ENCODE measurements around the gene GPR161. TPM values are rescaled to one million over a fixed set of nuclear protein-coding genes. Genes with fewer than 3 reads are reported as not detected.
"Not testable (repeated sequence)": the region's sequence is repeated elsewhere in the genome, so short reads cannot be mapped to it uniquely, and the experiment has no call there.

Gene GPR161
- polyA plus RNA-seq, 1 experiment, result 20.4 TPM

DNA sequence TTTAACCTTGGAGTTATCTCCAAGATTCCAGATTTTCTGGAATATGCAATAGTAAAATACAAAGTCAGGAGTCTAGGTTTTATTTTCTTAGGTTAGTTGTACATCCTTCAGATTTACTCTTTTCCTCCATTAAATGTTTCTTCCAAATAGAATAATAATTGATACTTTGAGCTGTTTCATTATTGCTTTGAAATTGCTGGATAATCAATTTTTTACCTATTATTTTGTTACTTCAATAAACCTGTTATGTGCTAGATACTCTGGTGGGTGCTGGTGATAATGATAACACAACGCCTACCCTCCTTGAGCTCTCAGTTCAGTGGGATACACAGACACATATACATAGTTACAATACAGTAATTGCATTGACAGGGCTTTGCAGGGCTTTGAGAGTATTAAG, 79.4 kb downstream of the GPR161 start:
- DNase-seq (ENCODE audit: low read depth), result no peak
- TF ChIP-seq, protein P1, sequence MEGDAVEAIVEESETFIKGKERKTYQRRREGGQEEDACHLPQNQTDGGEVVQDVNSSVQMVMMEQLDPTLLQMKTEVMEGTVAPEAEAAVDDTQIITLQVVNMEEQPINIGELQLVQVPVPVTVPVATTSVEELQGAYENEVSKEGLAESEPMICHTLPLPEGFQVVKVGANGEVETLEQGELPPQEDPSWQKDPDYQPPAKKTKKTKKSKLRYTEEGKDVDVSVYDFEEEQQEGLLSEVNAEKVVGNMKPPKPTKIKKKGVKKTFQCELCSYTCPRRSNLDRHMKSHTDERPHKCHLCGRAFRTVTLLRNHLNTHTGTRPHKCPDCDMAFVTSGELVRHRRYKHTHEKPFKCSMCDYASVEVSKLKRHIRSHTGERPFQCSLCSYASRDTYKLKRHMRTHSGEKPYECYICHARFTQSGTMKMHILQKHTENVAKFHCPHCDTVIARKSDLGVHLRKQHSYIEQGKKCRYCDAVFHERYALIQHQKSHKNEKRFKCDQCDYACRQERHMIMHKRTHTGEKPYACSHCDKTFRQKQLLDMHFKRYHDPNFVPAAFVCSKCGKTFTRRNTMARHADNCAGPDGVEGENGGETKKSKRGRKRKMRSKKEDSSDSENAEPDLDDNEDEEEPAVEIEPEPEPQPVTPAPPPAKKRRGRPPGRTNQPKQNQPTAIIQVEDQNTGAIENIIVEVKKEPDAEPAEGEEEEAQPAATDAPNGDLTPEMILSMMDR (IDR thresholded peaks at IDR 0.05; ENCODE audit: insufficient read depth, low read depth, low read length), result no peak
- POLR2A ChIA-PET, result no interaction called here
- Histone ChIP-seq H3K27me3 (ENCODE audit: control insufficient read depth, insufficient read depth, low read length) (no peaks in the 10 kb centered on the region), H3K4me3 (ENCODE audit: low read depth, low read length) (no peak overlapping the region), H3K36me3 (ENCODE audit: control insufficient read depth, insufficient read depth, low read length) (peaks cover 5% of the 10 kb centered on the region)
- CTCF ChIA-PET, result interaction anchor here (1.0 kb wide), 1 partner anchor 11 kb away, joined by 3 read pairs; no protein-coding TSS in a partner anchor

DNA sequence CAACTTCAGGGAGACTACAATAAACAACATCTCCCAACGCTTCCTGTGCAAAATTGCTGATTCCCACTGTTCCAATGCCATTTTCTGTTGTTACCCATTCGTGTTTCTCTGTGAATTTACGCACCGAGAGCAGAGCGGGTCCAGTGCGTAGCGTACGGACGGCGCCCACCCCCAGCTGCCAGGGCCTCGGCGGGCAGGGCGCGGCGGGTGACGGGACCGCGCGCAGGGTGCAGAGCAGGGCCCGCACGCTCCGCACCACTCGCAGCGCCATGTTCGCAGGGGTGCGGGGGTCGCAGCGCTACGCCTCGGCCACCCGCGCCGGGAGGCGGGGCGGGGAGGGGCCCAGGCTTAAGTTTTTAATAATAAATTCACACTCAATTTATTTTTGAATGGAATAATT, 80.6 kb downstream of the GPR161 start:
- CTCF ChIA-PET; H3K4me3 ChIP-seq (ENCODE audit: low read depth, low read length); H3K36me3 ChIP-seq (ENCODE audit: control insufficient read depth, insufficient read depth, low read length); H3K27me3 ChIP-seq (ENCODE audit: control insufficient read depth, insufficient read depth, low read length); POLR2A ChIA-PET; DNase-seq (ENCODE audit: low read depth): not testable (repeated sequence)

DNA sequence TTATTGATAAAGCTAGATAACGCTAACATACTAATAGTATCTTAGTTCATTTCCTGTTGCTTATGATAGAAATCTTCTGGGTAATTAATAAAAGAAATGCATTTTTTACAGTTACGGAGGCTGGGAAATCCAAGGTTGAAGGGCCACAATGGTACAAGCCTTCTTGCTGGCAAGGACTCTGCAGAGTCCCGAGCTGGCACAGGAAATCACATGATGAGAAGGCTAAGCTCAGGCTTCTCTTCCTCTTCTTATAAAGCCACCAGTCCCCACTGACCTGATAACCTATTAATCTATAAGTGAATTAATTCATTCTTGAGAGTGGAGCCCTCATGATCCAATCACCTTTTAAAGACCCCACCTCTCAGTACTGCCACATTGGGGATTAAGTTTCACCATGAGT, 82.6 kb downstream of the GPR161 start:
- CTCF ChIA-PET, result interaction anchor here (1.0 to 1.3 kb wide), 2 partner anchors 10 to 14 kb away, joined by 3 to 5 read pairs; no protein-coding TSS in a partner anchor
- no peak for DNase-seq (ENCODE audit: low read depth)
- TF ChIP-seq, protein P1 (IDR thresholded peaks at IDR 0.05; ENCODE audit: insufficient read depth, low read depth, low read length), result no peak
- H3K36me3 ChIP-seq (ENCODE audit: control insufficient read depth, insufficient read depth, low read length), result peaks cover 5% of the 10 kb centered on the region
- no peaks in the 10 kb centered on the region for H3K27me3 ChIP-seq (ENCODE audit: control insufficient read depth, insufficient read depth, low read length)
- POLR2A ChIA-PET, result interaction anchor here (0.5 to 0.6 kb wide), 2 partner anchors 9 to 149 kb away, joined by 3 read pairs; no protein-coding TSS in a partner anchor
- no peak overlapping the region for H3K4me3 ChIP-seq (ENCODE audit: low read depth, low read length)

DNA sequence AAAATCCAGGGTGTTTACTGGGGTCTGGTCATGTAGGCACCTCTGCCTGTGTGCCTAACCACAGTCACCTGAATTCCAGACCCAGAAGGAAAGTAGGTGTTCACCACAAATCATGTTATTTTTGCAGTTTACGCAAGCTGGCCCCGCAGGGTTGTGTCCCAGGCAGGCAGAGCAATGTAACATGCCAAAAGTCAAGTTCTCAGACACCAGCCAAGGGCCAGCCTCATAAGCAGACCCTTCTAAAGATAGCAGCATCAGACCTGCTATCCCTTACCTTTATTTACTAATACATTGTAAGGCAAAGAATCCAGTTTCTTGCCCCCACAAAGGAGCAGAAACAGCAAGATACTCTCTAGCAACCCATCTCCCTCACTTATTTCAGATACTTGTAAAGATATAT, 83.0 kb downstream of the GPR161 start:
- POLR2A ChIA-PET, result interaction anchor here (0.5 to 0.6 kb wide), 2 partner anchors 9 to 149 kb away, joined by 3 read pairs; no protein-coding TSS in a partner anchor
- H3K27me3 ChIP-seq (ENCODE audit: control insufficient read depth, insufficient read depth, low read length), result no peaks in the 10 kb centered on the region
- CTCF ChIA-PET, result interaction anchor here (1.0 to 1.3 kb wide), 2 partner anchors 9 to 14 kb away, joined by 3 to 5 read pairs; no protein-coding TSS in a partner anchor
- no peak overlapping the region for H3K4me3 ChIP-seq (ENCODE audit: low read depth, low read length)
- TF ChIP-seq, protein P1 (IDR thresholded peaks at IDR 0.05; ENCODE audit: insufficient read depth, low read depth, low read length), result no peak
- no peak for DNase-seq (ENCODE audit: low read depth)
- H3K36me3 ChIP-seq (ENCODE audit: control insufficient read depth, insufficient read depth, low read length), result peaks cover 5% of the 10 kb centered on the region

DNA sequence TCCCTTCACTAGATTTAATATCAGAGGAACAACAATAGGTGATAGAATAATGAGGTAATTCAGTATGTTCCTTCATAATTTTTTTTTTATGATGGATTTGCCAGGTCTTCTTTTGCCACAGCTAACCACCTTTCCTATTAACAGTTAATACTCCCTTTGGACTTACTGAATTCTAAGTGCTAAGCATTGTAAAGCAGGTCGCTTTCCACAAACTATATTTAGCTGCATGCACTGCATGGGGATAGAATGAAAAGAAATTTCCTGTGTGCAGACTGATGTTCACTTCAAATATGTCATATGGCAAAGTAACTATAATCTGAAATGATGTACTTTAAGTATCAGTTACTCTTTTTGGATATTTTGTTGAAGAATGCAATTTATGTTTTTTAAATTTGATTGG, 85.8 kb downstream of the GPR161 start:
- Histone ChIP-seq H3K36me3 (ENCODE audit: control insufficient read depth, insufficient read depth, low read length) (peaks cover 5% of the 10 kb centered on the region), H3K4me3 (ENCODE audit: low read depth, low read length) (no peak overlapping the region), H3K27me3 (ENCODE audit: control insufficient read depth, insufficient read depth, low read length) (no peaks in the 10 kb centered on the region)
- TF ChIP-seq, protein P1 (IDR thresholded peaks at IDR 0.05; ENCODE audit: insufficient read depth, low read depth, low read length), result no peak
- POLR2A ChIA-PET, result no interaction called here
- CTCF ChIA-PET, result no interaction called here
- DNase-seq (ENCODE audit: low read depth), result no peak

DNA sequence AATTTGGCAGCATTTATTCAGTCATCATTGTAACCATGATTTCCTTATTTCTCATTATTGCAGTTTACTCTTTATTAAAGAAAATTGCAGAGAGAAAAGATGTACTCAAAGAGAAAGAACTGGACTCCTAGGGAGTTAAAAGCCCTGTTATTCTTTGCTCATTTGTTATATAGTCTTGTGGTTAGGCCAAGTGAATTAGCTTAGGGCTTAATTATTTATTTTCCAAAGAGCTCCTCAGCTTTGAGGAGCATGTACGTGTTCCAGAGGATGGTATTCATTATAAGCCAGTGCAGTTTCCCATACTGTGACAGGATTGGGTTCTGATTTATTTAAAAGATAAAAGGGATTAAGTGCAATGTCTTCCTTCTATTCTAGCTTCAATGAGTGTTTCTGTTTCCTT, 86.4 kb downstream of the GPR161 start:
- TF ChIP-seq, protein P1 (IDR thresholded peaks at IDR 0.05; ENCODE audit: insufficient read depth, low read depth, low read length), result no peak
- Histone ChIP-seq H3K4me3 (ENCODE audit: low read depth, low read length) (no peak overlapping the region), H3K36me3 (ENCODE audit: control insufficient read depth, insufficient read depth, low read length) (peaks cover 5% of the 10 kb centered on the region), H3K27me3 (ENCODE audit: control insufficient read depth, insufficient read depth, low read length) (no peaks in the 10 kb centered on the region)
- CTCF ChIA-PET, result interaction anchor here (0.6 kb wide), 1 partner anchor 21 kb away, joined by 3 read pairs; no protein-coding TSS in a partner anchor
- no peak for DNase-seq (ENCODE audit: low read depth)
- POLR2A ChIA-PET, result no interaction called here
